Measurements from ENCODE around the gene GAS2L2. TPM values are rescaled to one million over a fixed set of nuclear protein-coding genes. Genes with fewer than 3 reads are reported as not detected.

GAS2L2 gene
- total RNA-seq, 1 experiment from 2014 or later, result not detected

GRCh38 chr17:35742496-35742895 lies 10.5 kb downstream of the GAS2L2 start:
- BruUV-seq (replicated peaks), result no TSS peak
- Histone ChIP-seq H3K79me2 (ENCODE audit: low read length) (no peaks in the 10 kb centered on the region), H3K9ac (ENCODE audit: low read length) (no peak overlapping the region), H4K20me1 (ENCODE audit: low read length) (no peaks in the 10 kb centered on the region), H3K9me2 (replicated peaks; ENCODE audit: low read length) (no peaks in the 10 kb centered on the region), H2AFZ (ENCODE audit: low read length) (no peak overlapping the region), H3K27me3 (ENCODE audit: low read length) (no peaks in the 10 kb centered on the region), H3K36me3 (ENCODE audit: low read depth, low read length) (no peaks in the 10 kb centered on the region), H3K27ac (ENCODE audit: low read length) (no peak overlapping the region), H3K4me3 (ENCODE audit: low read length) (no peak overlapping the region), H3K9me3 (ENCODE audit: low read length) (no peaks in the 10 kb centered on the region), H3F3A (ENCODE audit: low read length, unreplicated experiment) (no peaks in the 10 kb centered on the region), H3K4me2 (ENCODE audit: low read length) (no peak overlapping the region), H3K4me1 (ENCODE audit: insufficient read depth, low read length) (no peaks in the 10 kb centered on the region)
- intact Hi-C loops (cut with micrococcal nuclease), result no loop called here
- ChIA-PET POLR2A (ENCODE audit: unreplicated experiment) (no interaction called here), CTCF (no interaction called here)
- no peak for ATAC-seq
- DNase-seq, result no peak
- TF ChIP-seq EZH2phosphoT487 (IDR thresholded peaks at IDR 0.05; ENCODE audit: borderline replicate concordance, low read length), result no peak
- no peak for TF ChIP-seq CTCF (conservative IDR thresholded peaks at IDR 0.05; ENCODE audit: low read depth, low read length)
- TF ChIP-seq EZH2 (IDR thresholded peaks at IDR 0.05; ENCODE audit: low read length, unreplicated experiment), result no peak

DNA sequence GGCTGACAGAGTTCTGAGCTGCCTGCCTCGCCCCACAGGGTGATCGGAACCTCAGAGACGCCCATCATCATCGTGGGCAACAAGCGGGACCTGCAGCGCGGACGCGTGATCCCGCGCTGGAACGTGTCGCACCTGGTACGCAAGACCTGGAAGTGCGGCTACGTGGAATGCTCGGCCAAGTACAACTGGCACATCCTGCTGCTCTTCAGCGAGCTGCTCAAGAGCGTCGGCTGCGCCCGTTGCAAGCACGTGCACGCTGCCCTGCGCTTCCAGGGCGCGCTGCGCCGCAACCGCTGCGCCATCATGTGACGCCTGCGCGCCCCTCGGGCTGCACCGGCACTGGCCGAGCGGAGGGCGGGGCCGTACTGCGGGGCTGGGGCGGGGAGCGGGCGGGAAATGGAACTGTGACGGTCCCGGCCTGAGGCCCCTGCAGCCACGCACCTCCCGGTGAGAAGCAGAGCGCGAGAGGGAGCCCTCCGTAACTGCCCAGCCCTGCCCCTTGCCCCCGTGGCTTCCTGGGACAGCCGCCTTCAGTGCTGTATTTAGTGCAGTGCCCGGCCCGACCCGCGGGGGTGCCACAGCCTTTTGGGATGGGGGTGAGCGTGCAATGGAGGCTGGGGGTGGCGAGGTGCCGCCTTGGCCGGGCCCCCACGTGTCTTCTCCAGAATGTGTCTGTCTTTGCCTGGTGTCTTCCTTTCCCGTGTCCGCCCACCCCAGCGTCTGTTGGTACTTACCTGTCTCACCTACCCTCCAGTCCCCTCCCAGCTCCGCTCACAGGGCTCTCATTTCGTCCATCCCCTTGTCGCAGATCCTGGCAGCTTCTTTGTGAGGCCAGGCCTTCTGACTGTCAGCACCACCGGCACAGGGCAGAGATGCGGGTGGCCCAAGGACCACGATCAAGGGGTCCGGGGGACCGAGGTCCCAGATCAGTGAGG lies 11.8 kb downstream of the GAS2L2 start:
- CTCF ChIA-PET, result interaction anchor here (0.6 kb wide), 1 partner anchor 185 kb away, joined by 5 read pairs; no protein-coding TSS in a partner anchor
- Histone ChIP-seq H3K27ac (ENCODE audit: low read length) (no peak overlapping the region), H2AFZ (ENCODE audit: low read length) (no peak overlapping the region), H3K79me2 (ENCODE audit: low read length) (no peaks in the 10 kb centered on the region), H3K4me3 (ENCODE audit: low read length) (no peak overlapping the region), H3K36me3 (ENCODE audit: low read depth, low read length) (no peaks in the 10 kb centered on the region), H4K20me1 (ENCODE audit: low read length) (no peaks in the 10 kb centered on the region), H3F3A (ENCODE audit: low read length, unreplicated experiment) (no peaks in the 10 kb centered on the region), H3K4me1 (ENCODE audit: insufficient read depth, low read length) (no peaks in the 10 kb centered on the region), H3K27me3 (ENCODE audit: low read length) (no peaks in the 10 kb centered on the region), H3K9me2 (replicated peaks; ENCODE audit: low read length) (no peaks in the 10 kb centered on the region), H3K9ac (ENCODE audit: low read length) (no peak overlapping the region), H3K4me2 (ENCODE audit: low read length) (no peak overlapping the region), H3K9me3 (ENCODE audit: low read length) (no peaks in the 10 kb centered on the region)
- DNase-seq, result no peak
- intact Hi-C loops (cut with micrococcal nuclease), result no loop called here
- no TSS peak for BruUV-seq (replicated peaks)
- no peak for TF ChIP-seq CTCF (conservative IDR thresholded peaks at IDR 0.05; ENCODE audit: low read depth, low read length)
- no peak for TF ChIP-seq EZH2 (IDR thresholded peaks at IDR 0.05; ENCODE audit: low read length, unreplicated experiment)
- no peak for TF ChIP-seq EZH2phosphoT487 (IDR thresholded peaks at IDR 0.05; ENCODE audit: borderline replicate concordance, low read length)
- ATAC-seq, result no peak
- POLR2A ChIA-PET (ENCODE audit: unreplicated experiment), result no interaction called here

DNA sequence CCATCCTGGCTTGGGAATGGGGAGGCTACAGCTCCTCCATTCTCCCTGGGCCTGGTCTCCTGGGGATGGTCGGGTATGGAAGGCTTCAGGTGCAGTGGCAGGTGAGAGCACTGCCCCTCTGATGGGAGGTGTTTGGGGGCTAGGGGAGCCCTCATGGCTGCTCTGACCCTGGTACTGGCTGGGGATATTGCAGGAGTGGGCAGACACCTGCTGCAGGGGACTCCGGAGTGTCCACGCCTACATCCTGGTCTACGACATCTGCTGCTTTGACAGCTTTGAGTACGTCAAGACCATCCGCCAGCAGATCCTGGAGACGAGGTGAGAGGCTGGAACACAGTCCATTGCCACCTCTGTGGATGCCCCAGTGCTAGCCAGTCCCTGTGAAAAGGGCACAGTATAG lies 12.8 kb downstream of the GAS2L2 start:
- H3K4me1 ChIP-seq (ENCODE audit: insufficient read depth, low read length), result no peaks in the 10 kb centered on the region
- H3F3A ChIP-seq (ENCODE audit: low read length, unreplicated experiment), result no peaks in the 10 kb centered on the region
- no TSS peak for BruUV-seq (replicated peaks)
- H3K27ac ChIP-seq (ENCODE audit: low read length), result no peak overlapping the region
- no peak overlapping the region for H2AFZ ChIP-seq (ENCODE audit: low read length)
- no peak overlapping the region for H3K4me3 ChIP-seq (ENCODE audit: low read length)
- intact Hi-C loops (cut with micrococcal nuclease), result no loop called here
- no peaks in the 10 kb centered on the region for H3K9me2 ChIP-seq (replicated peaks; ENCODE audit: low read length)
- H3K4me2 ChIP-seq (ENCODE audit: low read length), result no peak overlapping the region
- TF ChIP-seq EZH2 (IDR thresholded peaks at IDR 0.05; ENCODE audit: low read length, unreplicated experiment) (no peak), CTCF (conservative IDR thresholded peaks at IDR 0.05; ENCODE audit: low read depth, low read length) (no peak), EZH2phosphoT487 (IDR thresholded peaks at IDR 0.05; ENCODE audit: borderline replicate concordance, low read length) (no peak)
- H3K27me3 ChIP-seq (ENCODE audit: low read length), result no peaks in the 10 kb centered on the region
- POLR2A ChIA-PET (ENCODE audit: unreplicated experiment), result no interaction called here
- no peak overlapping the region for H3K9ac ChIP-seq (ENCODE audit: low read length)
- no peaks in the 10 kb centered on the region for H4K20me1 ChIP-seq (ENCODE audit: low read length)
- no peaks in the 10 kb centered on the region for H3K79me2 ChIP-seq (ENCODE audit: low read length)
- DNase-seq, result no peak
- CTCF ChIA-PET, result no interaction called here
- H3K9me3 ChIP-seq (ENCODE audit: low read length), result no peaks in the 10 kb centered on the region
- no peaks in the 10 kb centered on the region for H3K36me3 ChIP-seq (ENCODE audit: low read depth, low read length)
- no peak for ATAC-seq
